ENCODE data around the gene LMO1. TPM values are rescaled to one million over a fixed set of nuclear protein-coding genes. Genes with fewer than 3 reads are reported as not detected.

LMO1 gene
- total RNA-seq, 1 experiment from 2014 or later: 0.27 TPM

- Histone ChIP-seq H4K20me1 (ENCODE audit: insufficient read depth) (no peaks in the 10 kb centered on the region), H3K9ac (ENCODE audit: low read length) (no peak overlapping the region), H2AFZ (ENCODE audit: low read depth, low read length, poor library complexity, severe bottlenecking) (no peak overlapping the region), H3K4me1 (ENCODE audit: control insufficient read depth in 1 of 2, insufficient read depth in 2 of 2, low read length in 2 of 2) (no peaks in the 10 kb centered on the region), H3K4me2 (ENCODE audit: low read length) (no peak overlapping the region), H3K9me2 (ENCODE audit: insufficient read depth) (no peaks in the 10 kb centered on the region), H3K79me2 (ENCODE audit: insufficient read depth, low read length) (no peaks in the 10 kb centered on the region), H3K36me3 (ENCODE audit: control insufficient read depth in 1 of 2, insufficient read depth in 2 of 2, low read length in 2 of 2) (no peaks in the 10 kb centered on the region), H3K27ac (ENCODE audit: low read depth, low read length) (no peak overlapping the region), H3K27me3 (ENCODE audit: insufficient read depth, low read length) (peaks cover 14% of the 10 kb centered on the region; the same call in 1 of the 2 replicates), H3K9me3 (ENCODE audit: control insufficient read depth in 1 of 2, insufficient read depth in 1 of 2, low read depth in 1 of 2, low read length in 2 of 2) (no peaks in the 10 kb centered on the region), H3K4me3 (replicated peaks in 1 of 2; ENCODE audit: low read depth in 1 of 2, low read length in 2 of 2) (no peak overlapping the region)
- intact Hi-C loops (cut with micrococcal nuclease): loop anchor here (1.0 kb wide), 1 partner anchor 374 kb away; no protein-coding TSS in a partner anchor
- no TSS peak for BruUV-seq (replicated peaks)
- ChIA-PET RAD21 (ENCODE audit: low non-redundant PET in 1 of 2, low total read pairs in 2 of 2, uncharacterized antibody in 2 of 2, unreplicated experiment in 2 of 2) (interaction anchor here in 1 of 2 experiments (0.7 kb wide), 1 partner anchor 71 kb away, joined by 3 read pairs; the partner anchor contains the start of gene LMO1), POLR2A (no interaction called here), CTCF (interaction anchor here (0.7 to 2.1 kb wide), 10 partner anchors 10 to 375 kb away, joined by 3 to 12 read pairs (median 4); partner anchors contain the start of gene LMO1)
- ATAC-seq (peak; percentile 96), DNase-seq (ENCODE audit: low read depth, low spot score) (peak; percentile 41)
- TF ChIP-seq RAD21 (IDR thresholded peaks at IDR 0.05; ENCODE audit: low read depth) (peak; percentile 82), REST (IDR thresholded peaks at IDR 0.05; ENCODE audit: low read depth) (no peak), CTCF (IDR thresholded peaks at IDR 0.05 in 2 of 3, conservative IDR thresholded peaks at IDR 0.05 in 1 of 3; ENCODE audit: borderline replicate concordance in 1 of 3, insufficient read depth in 1 of 3, low read depth in 2 of 3, low read length in 2 of 3) (peak; percentile 71 to 90 (median 82)), MAX (IDR thresholded peaks at IDR 0.05) (no peak), CBX3 (IDR thresholded peaks at IDR 0.05; ENCODE audit: low read depth) (no peak)
Observed at GRCh38 chr11:8192016-8192895, 71.4 kb downstream of the LMO1 start.

Data from HCT116 (cell line).